OCI-LY7 (cell line): ENCODE results near the gene NEB.

Experiments used
- EZH2phosphoT487 ChIP-seq: fragments of 200-600 bp; sonication (generic); IDR thresholded peaks from 2 replicates; pipeline ENCODE4 v1.6.1; 2018; ENCODE audit warnings: low read depth, borderline replicate concordance, mild to moderate bottlenecking, mixed run types, antibody characterized with exemption, low read length, moderate library complexity, mixed read lengths
- TF ChIP-seq, protein P1 (sequence below): fragments of 200-600 bp; sonication (generic); conservative IDR thresholded peaks from 2 replicates; pipeline ENCODE4 v1.5.1; 2014; ENCODE audit warnings: mild to moderate bottlenecking, antibody characterized with exemption, low read length, moderate library complexity, mixed read lengths

DNA sequence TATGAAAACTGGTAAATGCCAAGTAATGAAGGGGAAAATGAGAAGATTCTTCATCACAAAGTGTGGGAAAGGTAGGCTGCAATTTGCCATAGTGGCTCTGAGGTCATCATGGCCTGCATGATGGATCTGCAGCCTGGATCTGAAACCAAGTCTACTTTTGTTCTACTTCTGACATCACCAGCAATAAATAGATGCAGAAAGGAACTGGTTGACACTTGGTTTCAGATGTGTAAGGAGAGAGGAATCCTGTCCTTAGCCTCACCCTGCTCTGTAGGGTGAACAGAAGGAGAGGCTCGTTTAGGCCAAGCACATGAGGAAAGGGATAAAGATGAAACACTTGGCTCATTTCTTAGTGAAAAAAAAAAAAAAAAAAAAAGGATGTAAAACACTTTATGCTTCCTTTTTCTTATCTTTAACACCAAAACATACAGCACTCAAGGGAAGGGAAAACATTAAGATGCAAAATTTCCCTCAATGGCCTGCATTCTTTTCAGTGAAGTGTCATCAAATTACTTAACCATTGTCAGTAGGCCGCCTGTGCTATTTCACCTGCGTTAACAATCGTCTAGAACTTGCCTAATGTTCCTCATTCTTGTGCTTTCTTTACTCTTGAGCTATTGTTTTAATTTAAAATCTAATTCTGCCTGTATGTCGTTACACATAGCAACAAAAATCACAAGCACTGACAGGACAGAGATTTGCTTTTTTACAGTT is 3.9 kb downstream of the NEB start:
- TF ChIP-seq, protein P1, sequence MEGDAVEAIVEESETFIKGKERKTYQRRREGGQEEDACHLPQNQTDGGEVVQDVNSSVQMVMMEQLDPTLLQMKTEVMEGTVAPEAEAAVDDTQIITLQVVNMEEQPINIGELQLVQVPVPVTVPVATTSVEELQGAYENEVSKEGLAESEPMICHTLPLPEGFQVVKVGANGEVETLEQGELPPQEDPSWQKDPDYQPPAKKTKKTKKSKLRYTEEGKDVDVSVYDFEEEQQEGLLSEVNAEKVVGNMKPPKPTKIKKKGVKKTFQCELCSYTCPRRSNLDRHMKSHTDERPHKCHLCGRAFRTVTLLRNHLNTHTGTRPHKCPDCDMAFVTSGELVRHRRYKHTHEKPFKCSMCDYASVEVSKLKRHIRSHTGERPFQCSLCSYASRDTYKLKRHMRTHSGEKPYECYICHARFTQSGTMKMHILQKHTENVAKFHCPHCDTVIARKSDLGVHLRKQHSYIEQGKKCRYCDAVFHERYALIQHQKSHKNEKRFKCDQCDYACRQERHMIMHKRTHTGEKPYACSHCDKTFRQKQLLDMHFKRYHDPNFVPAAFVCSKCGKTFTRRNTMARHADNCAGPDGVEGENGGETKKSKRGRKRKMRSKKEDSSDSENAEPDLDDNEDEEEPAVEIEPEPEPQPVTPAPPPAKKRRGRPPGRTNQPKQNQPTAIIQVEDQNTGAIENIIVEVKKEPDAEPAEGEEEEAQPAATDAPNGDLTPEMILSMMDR = no peak
- TF ChIP-seq EZH2phosphoT487 = no peak
